NCI-H345 (cell line): ENCODE results near the gene IL7R.

Experiments
- DNase-seq: peaks from one replicate; lab custom pipeline; 2025; lab: John Stamatoyannopoulos, UW

IL7R gene

DNA sequence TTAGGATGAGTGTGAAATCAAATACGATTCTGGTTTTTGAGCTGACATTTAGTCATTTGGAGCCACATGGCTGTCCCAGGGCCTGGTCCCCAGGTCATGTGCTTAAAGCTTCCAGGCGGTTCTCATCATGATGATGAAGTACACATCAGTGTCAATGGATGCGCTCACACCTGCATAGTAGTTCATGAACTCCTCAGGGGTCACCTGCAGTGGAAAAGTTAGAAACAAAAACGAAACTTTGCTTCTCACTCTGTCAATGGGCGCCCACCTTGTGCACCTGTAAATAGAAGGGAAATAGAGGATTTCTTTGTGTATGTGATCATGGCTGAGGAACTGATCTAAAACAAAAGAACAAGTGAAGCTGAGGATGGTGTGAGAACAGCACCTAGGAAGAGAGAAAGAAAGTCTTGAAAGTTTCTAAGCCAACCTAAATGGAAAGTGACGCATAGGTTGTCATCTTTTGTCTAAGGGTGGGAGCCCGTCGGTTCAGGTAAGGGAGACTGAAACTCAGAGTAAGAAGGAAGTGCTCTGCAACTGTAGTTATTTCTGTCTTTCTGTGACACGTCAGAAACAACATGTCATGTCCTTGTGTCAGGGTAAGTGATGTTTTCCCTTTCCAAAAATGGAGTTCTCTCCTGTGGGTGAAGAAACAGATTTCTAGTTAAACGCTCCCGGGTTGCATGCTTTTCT is 47.9 kb downstream of the IL7R start:
- no peak for DNase-seq

- no peak for DNase-seq
These were observed 51.5 kb downstream of the IL7R start for GRCh38 chr5:35908228-35908627.

DNA sequence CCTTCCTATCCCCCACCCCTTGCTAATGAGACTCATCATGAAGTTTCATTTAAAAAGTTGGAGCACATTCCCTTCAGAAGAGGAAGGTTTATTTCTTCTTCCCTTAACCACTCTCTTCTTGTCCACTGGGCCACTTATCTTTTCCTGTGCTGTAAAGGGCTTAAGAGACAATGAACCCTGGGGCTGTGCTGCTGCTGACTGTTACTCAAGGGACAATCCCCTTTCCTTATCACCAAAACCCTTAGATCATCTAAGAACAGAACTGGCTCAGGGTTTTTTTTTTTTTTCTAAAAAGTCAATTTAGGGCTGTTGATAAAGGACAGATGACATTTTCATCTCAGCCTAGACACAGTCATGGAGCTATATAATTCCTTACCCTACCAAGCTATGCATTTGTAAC is 52.1 kb downstream of the IL7R start:
- no peak for DNase-seq

DNA sequence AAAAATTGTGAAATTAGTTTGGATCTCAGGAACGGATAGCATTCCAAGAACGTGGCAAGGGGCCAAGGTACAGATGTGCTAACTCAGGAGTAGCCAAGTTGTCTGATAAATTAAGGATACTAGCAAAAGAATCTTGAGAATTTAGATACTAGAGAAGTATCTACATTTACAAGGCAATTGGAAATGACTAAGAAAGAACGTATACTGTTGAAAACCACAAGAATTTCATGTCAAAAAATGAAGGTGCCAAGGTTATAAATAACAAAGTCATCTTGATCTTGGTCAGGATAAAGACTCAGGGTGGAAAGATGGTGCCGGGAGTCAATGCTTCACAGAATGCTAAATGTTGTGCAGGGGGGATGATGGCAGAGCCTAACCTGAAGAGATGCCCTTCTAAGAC is 62.5 kb downstream of the IL7R start:
- no peak for DNase-seq

DNA sequence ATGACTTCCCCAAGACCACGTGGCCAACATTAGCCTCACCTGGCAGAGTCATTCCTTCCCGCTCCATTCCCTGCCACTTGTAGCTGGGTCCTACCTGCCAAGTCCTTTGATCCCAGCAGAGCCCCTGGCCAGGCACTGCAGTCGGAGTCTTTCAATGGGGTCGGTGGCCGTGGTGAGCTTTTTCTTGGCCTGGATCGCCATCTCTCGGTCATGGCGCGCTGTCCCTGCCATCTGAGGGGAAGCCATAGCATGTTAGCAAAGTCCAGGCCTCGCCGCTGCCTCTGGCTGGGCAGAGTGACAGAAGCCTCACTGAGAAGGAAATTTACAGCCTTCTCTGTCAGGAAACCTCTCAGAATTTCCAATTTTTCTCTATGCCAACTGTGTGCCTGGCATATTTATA is 64.2 kb downstream of the IL7R start:
- DNase-seq, result no peak

GRCh38 chr5:35921930-35922329 is 65.2 kb downstream of the IL7R start:
- DNase-seq, result no peak

DNA sequence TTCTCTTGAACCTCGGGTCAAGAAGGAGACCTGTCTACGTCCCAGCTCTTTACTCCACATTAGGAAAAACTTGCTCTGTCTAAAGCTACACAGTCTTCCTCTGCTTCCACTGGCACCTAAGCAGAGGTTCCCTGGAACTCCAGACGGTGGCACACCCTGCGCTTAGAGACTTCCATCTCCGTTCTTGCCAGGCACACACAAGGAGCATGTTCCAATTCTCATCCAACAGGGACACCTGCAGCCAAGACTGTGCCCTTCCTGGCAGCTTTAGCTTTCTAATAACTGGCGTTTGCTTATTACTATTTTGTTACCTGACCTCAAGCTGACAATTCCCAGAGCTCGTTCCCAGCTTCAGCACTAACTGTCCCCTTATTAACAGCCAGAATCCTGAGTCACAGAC is 65.8 kb downstream of the IL7R start:
- no peak for DNase-seq

DNA sequence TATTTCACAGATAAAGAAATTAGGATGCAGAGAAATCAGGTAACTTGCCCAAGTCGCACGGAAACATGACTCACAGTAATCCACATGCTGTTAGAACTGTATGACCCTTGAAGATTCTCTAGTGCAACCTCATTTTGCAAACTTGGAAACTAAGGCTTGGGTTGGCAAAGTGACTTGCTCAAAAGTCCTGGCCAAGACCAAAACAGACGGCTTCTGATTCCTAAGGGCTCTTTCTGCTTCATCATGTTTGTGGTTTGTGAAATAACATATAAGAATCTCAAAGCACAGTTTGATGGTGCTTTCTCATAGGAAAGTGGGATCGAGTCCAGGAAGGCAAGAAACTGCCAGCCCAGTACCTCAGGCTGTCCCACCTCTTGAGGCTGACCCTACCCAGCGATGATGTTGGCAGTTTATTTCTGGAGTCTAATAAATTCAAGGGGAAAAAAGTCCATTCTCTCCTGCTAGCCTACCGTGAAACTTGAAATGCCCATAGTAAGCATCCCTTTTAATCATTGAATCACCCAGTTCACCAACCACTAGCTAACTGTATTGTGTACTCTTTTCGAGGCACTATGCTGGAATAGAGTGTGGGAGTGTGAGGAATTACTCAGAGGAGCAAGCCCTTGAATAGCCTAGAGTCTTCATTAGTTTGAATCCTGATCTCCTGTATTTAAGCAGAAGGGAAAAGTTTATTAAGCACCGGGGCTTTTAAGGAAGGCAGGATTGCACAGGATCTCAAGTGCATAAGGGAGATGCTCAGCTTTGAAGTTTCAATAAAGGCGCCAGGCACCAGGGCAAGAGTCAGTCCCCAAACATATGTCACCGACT is 67.6 kb downstream of the IL7R start:
- DNase-seq, result no peak

GRCh38 chr5:35924950-35925722 is 68.4 kb downstream of the IL7R start:
- DNase-seq, result peak; percentile 8

DNA sequence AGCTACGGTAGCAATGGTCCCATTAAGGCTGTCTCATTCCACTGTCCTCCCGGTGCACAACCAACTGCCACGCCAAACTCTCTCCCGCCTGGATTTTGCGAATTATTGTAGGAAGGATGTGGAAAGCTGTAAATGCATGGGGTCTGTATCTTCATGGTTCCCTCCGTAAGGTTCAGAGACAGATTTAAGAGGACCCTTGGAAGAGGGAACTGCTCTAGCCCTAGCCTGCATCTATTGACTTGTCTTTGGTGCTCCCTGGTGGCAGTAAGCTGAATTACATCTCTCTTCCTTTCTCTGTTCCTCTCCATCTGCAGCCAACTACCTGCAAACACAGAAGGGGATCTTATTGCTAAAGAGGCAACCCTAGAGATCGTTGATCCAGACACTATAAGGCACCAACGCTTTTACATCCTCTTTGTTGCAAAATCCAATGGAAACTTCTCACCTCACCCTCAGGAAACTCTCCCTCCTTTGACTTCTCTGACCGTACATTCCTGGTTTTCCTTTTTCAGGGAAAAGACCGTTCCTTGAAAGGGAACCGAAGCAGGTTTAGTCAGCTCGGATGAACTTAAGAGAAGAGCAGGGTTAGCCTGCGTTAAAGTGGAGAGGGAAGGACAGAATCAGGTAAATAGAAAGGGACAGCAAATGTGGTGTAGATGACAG is 69.8 kb downstream of the IL7R start:
- peak; percentile 16 for DNase-seq
